ENCODE measurements around the gene WNT7B. TPM values are rescaled to one million over a fixed set of nuclear protein-coding genes. Genes with fewer than 3 reads are reported as not detected.

Gene WNT7B
- total and polyA plus RNA-seq, 10 of the 15 experiments (the other 5 are each of a cell fraction or from before 2014, with no cell fraction given), result 0.12 TPM; not detected in 9

GRCh38 chr22:45914309-45914708, 62.7 kb downstream of the WNT7B start:
- Histone ChIP-seq H3K9me3 (replicated peaks; ENCODE audit: control insufficient read depth, insufficient read depth, low read length) (no peaks in the 10 kb centered on the region; the same call in 2 of the 3 replicates), H3K4me3 (no peak overlapping the region), H3K27me3 (replicated peaks in 1 of 2; ENCODE audit: control insufficient read depth in 2 of 2, insufficient read depth in 2 of 2, low read length in 1 of 2) (no peaks in the 10 kb centered on the region; a peak in 1 of 4 replicates), H3K9ac (ENCODE audit: control insufficient read depth, insufficient read depth, low read length) (no peak overlapping the region), H3K27ac (ENCODE audit: control insufficient read depth, insufficient read depth) (no peak overlapping the region), H3K79me2 (ENCODE audit: control insufficient read depth, insufficient read depth, low read length) (no peaks in the 10 kb centered on the region), H3K4me1 (ENCODE audit: control insufficient read depth, insufficient read depth, low read length) (no peaks in the 10 kb centered on the region), H3K36me3 (ENCODE audit: control insufficient read depth in 2 of 2, insufficient read depth in 2 of 2, low read length in 1 of 2) (no peaks in the 10 kb centered on the region), H4K20me1 (ENCODE audit: control insufficient read depth, insufficient read depth) (no peaks in the 10 kb centered on the region), H2AFZ (ENCODE audit: control insufficient read depth, low read depth, low read length) (no peak overlapping the region), H3K4me2 (ENCODE audit: control insufficient read depth, insufficient read depth) (no peak overlapping the region)
- ATAC-seq (no peak), FAIRE-seq (no peak), DNase-seq (ENCODE audit: low read depth, low spot score) (no peak)
- TF ChIP-seq GATAD2B (conservative IDR thresholded peaks at IDR 0.05; ENCODE audit: low read depth), result no peak
- no peak for TF ChIP-seq EP300 (IDR thresholded peaks at IDR 0.05; ENCODE audit: borderline replicate concordance in 1 of 2, control insufficient read depth in 1 of 2, low read depth in 2 of 2, low read length in 2 of 2)
- TF ChIP-seq HDGF (IDR thresholded peaks at IDR 0.05), result no peak
- no peak for TF ChIP-seq JUNB (IDR thresholded peaks at IDR 0.05)
- TF ChIP-seq PAX5 (IDR thresholded peaks at IDR 0.05; ENCODE audit: borderline replicate concordance, low read depth, low read length), result no peak
- TF ChIP-seq MYB (IDR thresholded peaks at IDR 0.05; ENCODE audit: borderline replicate concordance, low read depth, low read length), result no peak
- TF ChIP-seq BRCA1 (IDR thresholded peaks at IDR 0.05; ENCODE audit: low read depth, low read length), result no peak
- no peak for TF ChIP-seq ZBTB11 (CRISPR knock-in tag; IDR thresholded peaks at IDR 0.05)
- no peak for TF ChIP-seq ESRRA (IDR thresholded peaks at IDR 0.05; ENCODE audit: low read length)
- no peak for TF ChIP-seq E2F4 (IDR thresholded peaks at IDR 0.05; ENCODE audit: low read depth, low read length)
- no peak for TF ChIP-seq E4F1 (IDR thresholded peaks at IDR 0.05; ENCODE audit: borderline replicate concordance, partially characterized antibody)
- TF ChIP-seq NFXL1 (IDR thresholded peaks at IDR 0.05; ENCODE audit: borderline replicate concordance), result no peak
- no peak for TF ChIP-seq TCF7 (IDR thresholded peaks at IDR 0.05; ENCODE audit: borderline replicate concordance)
- no peak for TF ChIP-seq NR2C2 (IDR thresholded peaks at IDR 0.05; ENCODE audit: borderline replicate concordance, control insufficient read depth, insufficient read length, low read depth)
- TF ChIP-seq POU2F2 (IDR thresholded peaks at IDR 0.05; ENCODE audit: borderline replicate concordance, low read depth, low read length), result no peak
- no peak for TF ChIP-seq ZNF24 (IDR thresholded peaks at IDR 0.05)
- no peak for TF ChIP-seq RELA (IDR thresholded peaks at IDR 0.05; ENCODE audit: borderline replicate concordance, partially characterized antibody)
- WGBS (ENCODE audit: insufficient coverage, insufficient replicate concordance, low lambda C conversion rate, missing lambda C conversion rate), result 32% methylated on average over 2 of the region's 2 CpGs
- ChIA-PET POLR2A (no interaction called here), SMC1A (ENCODE audit: uncharacterized antibody, unreplicated experiment) (no interaction called here), CTCF (no interaction called here), RAD21 (ENCODE audit: unreplicated experiment) (no interaction called here)
- in situ Hi-C loops (cut with MboI), result no loop called here
- BruUV-seq (replicated peaks), result no TSS peak
- intact Hi-C loops (cut with micrococcal nuclease; ENCODE audit: unreplicated experiment), result no loop called here
